ENCODE results near the gene WWC1. TPM values are rescaled to one million over a fixed set of nuclear protein-coding genes. Genes with fewer than 3 reads are reported as not detected.

The WWC1 gene
- total and polyA plus RNA-seq, 10 of the 15 experiments (the other 5 are each of a cell fraction or from before 2014, with no cell fraction given): 0.50 to 7.8 (median 2.5) TPM

DNA sequence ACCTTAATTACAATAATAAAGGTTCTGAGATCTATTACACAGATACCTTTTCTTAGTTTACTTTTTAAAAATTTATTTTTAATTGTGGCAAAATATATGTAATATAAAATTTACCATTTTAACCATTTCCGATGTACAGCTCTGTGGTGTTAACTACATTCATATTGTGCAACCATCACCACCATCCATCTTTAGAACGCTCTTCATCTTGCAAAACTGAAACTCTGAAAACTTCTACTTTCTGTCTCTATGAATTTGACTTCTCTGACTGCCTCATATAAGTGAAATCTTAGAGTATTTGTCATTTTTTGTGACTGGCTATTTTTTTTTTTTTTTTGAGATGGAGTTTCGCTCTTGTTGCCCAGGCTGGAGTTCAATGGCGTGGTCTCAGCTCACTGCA lies 26.8 kb downstream of the WWC1 start (continued):
- TF ChIP-seq, protein P1, sequence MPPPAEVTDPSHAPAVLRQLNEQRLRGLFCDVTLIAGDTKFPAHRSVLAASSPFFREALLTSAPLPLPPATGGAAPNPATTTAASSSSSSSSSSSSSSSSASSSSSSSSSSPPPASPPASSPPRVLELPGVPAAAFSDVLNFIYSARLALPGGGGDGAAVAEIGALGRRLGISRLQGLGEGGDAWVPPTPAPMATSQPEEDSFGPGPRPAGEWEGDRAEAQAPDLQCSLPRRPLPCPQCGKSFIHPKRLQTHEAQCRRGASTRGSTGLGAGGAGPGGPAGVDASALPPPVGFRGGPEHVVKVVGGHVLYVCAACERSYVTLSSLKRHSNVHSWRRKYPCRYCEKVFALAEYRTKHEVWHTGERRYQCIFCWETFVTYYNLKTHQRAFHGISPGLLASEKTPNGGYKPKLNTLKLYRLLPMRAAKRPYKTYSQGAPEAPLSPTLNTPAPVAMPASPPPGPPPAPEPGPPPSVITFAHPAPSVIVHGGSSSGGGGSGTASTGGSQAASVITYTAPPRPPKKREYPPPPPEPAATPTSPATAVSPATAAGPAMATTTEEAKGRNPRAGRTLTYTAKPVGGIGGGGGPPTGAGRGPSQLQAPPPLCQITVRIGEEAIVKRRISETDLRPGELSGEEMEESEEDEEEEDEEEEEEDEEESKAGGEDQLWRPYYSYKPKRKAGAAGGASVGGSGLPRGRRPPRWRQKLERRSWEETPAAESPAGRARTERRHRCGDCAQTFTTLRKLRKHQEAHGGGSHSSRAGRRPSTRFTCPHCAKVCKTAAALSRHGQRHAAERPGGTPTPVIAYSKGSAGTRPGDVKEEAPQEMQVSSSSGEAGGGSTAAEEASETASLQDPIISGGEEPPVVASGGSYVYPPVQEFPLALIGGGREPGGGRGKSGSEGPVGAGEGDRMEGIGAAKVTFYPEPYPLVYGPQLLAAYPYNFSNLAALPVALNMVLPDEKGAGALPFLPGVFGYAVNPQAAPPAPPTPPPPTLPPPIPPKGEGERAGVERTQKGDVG (CRISPR knock-in tag; IDR thresholded peaks at IDR 0.05): no peak
- TF ChIP-seq FOS (IDR thresholded peaks at IDR 0.05; ENCODE audit: borderline replicate concordance, extremely low read depth, insufficient read length) (no peak), SRF (IDR thresholded peaks at IDR 0.05; ENCODE audit: low read depth in 2 of 2, low read length in 2 of 2) (no peak), ZNF207 (IDR thresholded peaks at IDR 0.05; ENCODE audit: borderline replicate concordance) (no peak)

DNA sequence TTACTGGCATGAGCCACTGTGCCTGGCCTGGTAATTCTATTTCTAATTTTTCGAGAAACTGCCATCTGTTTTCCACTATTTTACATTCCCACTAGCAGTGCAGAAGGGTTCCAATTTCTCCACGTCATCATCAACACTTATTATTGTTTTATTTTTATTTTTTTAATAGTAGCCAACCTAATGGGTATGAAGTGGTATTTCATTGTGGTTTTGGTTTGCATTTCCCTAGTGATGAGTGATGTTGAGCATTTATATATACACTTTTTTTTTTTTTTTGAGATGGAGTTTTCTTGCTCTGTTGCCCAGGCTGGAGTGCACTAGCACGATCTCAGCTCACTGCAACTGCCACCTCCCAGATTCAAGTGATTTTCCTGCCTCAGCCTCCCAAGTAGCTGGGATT lies 28.3 kb downstream of the WWC1 start:
- Histone ChIP-seq H3K79me2 (ENCODE audit: control insufficient read depth, insufficient read depth, low read length) (no peaks in the 10 kb centered on the region), H3K4me3 (no peak overlapping the region), H3K27ac (ENCODE audit: control insufficient read depth, insufficient read depth) (no peak overlapping the region), H3K27me3 (replicated peaks in 1 of 2; ENCODE audit: control insufficient read depth in 2 of 2, insufficient read depth in 2 of 2, low read length in 1 of 2) (no peaks in the 10 kb centered on the region), H3K4me1 (ENCODE audit: control insufficient read depth, insufficient read depth, low read length) (peaks cover 12% of the 10 kb centered on the region), H3K4me2 (ENCODE audit: control insufficient read depth, insufficient read depth) (no peak overlapping the region), H3K9me3 (replicated peaks; ENCODE audit: control insufficient read depth, insufficient read depth, low read length) (no peaks in the 10 kb centered on the region), H3K9ac (ENCODE audit: control insufficient read depth, insufficient read depth, low read length) (no peak overlapping the region), H3K36me3 (ENCODE audit: control insufficient read depth in 2 of 2, insufficient read depth in 2 of 2, low read length in 1 of 2) (no peaks in the 10 kb centered on the region), H4K20me1 (ENCODE audit: control insufficient read depth, insufficient read depth) (no peaks in the 10 kb centered on the region), H2AFZ (ENCODE audit: control insufficient read depth, low read depth, low read length) (no peak overlapping the region)
- ChIA-PET SMC1A (ENCODE audit: uncharacterized antibody, unreplicated experiment) (no interaction called here), RAD21 (ENCODE audit: unreplicated experiment) (no interaction called here), POLR2A (no interaction called here), CTCF (no interaction called here)
- intact Hi-C loops (cut with micrococcal nuclease; ENCODE audit: unreplicated experiment) (no loop called here), in situ Hi-C loops (cut with MboI) (no loop called here)
- WGBS (ENCODE audit: insufficient coverage, insufficient replicate concordance, low lambda C conversion rate, missing lambda C conversion rate): 63% methylated on average over 3 of the region's 3 CpGs
- ATAC-seq (no peak), FAIRE-seq (no peak), DNase-seq (ENCODE audit: low read depth, low spot score) (no peak)
- BruUV-seq (replicated peaks): no TSS peak
- TF ChIP-seq, protein P2, sequence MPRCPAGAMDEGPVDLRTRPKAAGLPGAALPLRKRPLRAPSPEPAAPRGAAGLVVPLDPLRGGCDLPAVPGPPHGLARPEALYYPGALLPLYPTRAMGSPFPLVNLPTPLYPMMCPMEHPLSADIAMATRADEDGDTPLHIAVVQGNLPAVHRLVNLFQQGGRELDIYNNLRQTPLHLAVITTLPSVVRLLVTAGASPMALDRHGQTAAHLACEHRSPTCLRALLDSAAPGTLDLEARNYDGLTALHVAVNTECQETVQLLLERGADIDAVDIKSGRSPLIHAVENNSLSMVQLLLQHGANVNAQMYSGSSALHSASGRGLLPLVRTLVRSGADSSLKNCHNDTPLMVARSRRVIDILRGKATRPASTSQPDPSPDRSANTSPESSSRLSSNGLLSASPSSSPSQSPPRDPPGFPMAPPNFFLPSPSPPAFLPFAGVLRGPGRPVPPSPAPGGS (IDR thresholded peaks at IDR 0.05; ENCODE audit: borderline replicate concordance, insufficient read depth, low read depth, low read length, poor library complexity, severe bottlenecking): no peak
- no peak for TF ChIP-seq CBX3 (IDR thresholded peaks at IDR 0.05; ENCODE audit: borderline replicate concordance, low read depth)
- TF ChIP-seq, protein P3, sequence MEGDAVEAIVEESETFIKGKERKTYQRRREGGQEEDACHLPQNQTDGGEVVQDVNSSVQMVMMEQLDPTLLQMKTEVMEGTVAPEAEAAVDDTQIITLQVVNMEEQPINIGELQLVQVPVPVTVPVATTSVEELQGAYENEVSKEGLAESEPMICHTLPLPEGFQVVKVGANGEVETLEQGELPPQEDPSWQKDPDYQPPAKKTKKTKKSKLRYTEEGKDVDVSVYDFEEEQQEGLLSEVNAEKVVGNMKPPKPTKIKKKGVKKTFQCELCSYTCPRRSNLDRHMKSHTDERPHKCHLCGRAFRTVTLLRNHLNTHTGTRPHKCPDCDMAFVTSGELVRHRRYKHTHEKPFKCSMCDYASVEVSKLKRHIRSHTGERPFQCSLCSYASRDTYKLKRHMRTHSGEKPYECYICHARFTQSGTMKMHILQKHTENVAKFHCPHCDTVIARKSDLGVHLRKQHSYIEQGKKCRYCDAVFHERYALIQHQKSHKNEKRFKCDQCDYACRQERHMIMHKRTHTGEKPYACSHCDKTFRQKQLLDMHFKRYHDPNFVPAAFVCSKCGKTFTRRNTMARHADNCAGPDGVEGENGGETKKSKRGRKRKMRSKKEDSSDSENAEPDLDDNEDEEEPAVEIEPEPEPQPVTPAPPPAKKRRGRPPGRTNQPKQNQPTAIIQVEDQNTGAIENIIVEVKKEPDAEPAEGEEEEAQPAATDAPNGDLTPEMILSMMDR (IDR thresholded peaks at IDR 0.05 in 2 of 3, conservative IDR thresholded peaks at IDR 0.05 in 1 of 3; ENCODE audit: control insufficient read depth in 2 of 3, extremely low read depth in 1 of 3, insufficient read depth in 1 of 3, low read depth in 3 of 3, low read length in 3 of 3): no peak
- TF ChIP-seq TCF12 (IDR thresholded peaks at IDR 0.05; ENCODE audit: low read depth, low read length): no peak
- TF ChIP-seq ZNF217 (IDR thresholded peaks at IDR 0.05): no peak
- TF ChIP-seq TARDBP (IDR thresholded peaks at IDR 0.05; ENCODE audit: borderline replicate concordance): no peak
- TF ChIP-seq, protein P4, sequence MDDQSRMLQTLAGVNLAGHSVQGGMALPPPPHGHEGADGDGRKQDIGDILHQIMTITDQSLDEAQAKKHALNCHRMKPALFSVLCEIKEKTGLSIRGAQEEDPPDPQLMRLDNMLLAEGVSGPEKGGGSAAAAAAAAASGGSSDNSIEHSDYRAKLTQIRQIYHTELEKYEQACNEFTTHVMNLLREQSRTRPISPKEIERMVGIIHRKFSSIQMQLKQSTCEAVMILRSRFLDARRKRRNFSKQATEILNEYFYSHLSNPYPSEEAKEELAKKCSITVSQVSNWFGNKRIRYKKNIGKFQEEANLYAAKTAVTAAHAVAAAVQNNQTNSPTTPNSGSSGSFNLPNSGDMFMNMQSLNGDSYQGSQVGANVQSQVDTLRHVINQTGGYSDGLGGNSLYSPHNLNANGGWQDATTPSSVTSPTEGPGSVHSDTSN (IDR thresholded peaks at IDR 0.05; ENCODE audit: insufficient replicate concordance, low read depth, low read length): no peak
- TF ChIP-seq, protein P5, sequence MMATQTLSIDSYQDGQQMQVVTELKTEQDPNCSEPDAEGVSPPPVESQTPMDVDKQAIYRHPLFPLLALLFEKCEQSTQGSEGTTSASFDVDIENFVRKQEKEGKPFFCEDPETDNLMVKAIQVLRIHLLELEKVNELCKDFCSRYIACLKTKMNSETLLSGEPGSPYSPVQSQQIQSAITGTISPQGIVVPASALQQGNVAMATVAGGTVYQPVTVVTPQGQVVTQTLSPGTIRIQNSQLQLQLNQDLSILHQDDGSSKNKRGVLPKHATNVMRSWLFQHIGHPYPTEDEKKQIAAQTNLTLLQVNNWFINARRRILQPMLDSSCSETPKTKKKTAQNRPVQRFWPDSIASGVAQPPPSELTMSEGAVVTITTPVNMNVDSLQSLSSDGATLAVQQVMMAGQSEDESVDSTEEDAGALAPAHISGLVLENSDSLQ (IDR thresholded peaks at IDR 0.05): no peak
- no peak for TF ChIP-seq ASH2L (IDR thresholded peaks at IDR 0.05; ENCODE audit: borderline replicate concordance, low read depth)
